HepG2 (cell line): ENCODE data around the gene PIH1D2. TPM values are rescaled to one million over a fixed set of nuclear protein-coding genes. Genes with fewer than 3 reads are reported as not detected.

Experiments used
- GATAD1 ChIP-seq: IDR thresholded peaks from 2 replicates; pipeline ENCODE4 v1.6.1; 2016; ENCODE audit warnings: missing genetic modification reagents, missing compliant biosample characterization
- GLI4 ChIP-seq: sonication (generic); formaldehyde crosslinking; IDR thresholded peaks from 2 replicates; pipeline ENCODE4 v1.5.1; 2020; ENCODE audit warnings: missing genetic modification reagents, mild to moderate bottlenecking, moderate library complexity, borderline replicate concordance
- JUND ChIP-seq: sonication (generic); formaldehyde crosslinking; IDR thresholded peaks from 2 replicates; pipeline ENCODE4 v1.8.0; 2022; ENCODE audit warnings: mild to moderate bottlenecking, missing genetic modification reagents
- KDM3A ChIP-seq: IDR thresholded peaks from 2 replicates; pipeline ENCODE4 v1.6.1; 2018; ENCODE audit warnings: low read depth, missing compliant biosample characterization
- KMT2B ChIP-seq: IDR thresholded peaks from 2 replicates; pipeline ENCODE4 v1.6.1; 2016; ENCODE audit warnings: missing genetic modification reagents, missing compliant biosample characterization
- NFRKB ChIP-seq: fragments of 450-650 bp; IDR thresholded peaks from 2 replicates; pipeline ENCODE4 v1.6.1; 2017
- SP2 ChIP-seq: sonication (generic); formaldehyde crosslinking; IDR thresholded peaks from 2 replicates; pipeline ENCODE4 v1.5.1; 2020; ENCODE audit warnings: mild to moderate bottlenecking, missing genetic modification reagents
- SP4 ChIP-seq: sonication (generic); formaldehyde crosslinking; IDR thresholded peaks from 2 replicates; pipeline ENCODE4 v1.8.1; 2023; ENCODE audit warnings: mild to moderate bottlenecking, missing genetic modification reagents
- ZBTB21 ChIP-seq: sonication (generic); formaldehyde crosslinking; IDR thresholded peaks from 2 replicates; pipeline ENCODE4 v1.4.0; 2020; ENCODE audit warnings: missing genetic modification reagents
- ZBTB38 ChIP-seq: sonication (generic); formaldehyde crosslinking; IDR thresholded peaks from 2 replicates; pipeline ENCODE4 v1.5.1; 2020; ENCODE audit warnings: mild to moderate bottlenecking, missing genetic modification reagents
- ZFP36L1 ChIP-seq: sonication (generic); formaldehyde crosslinking; IDR thresholded peaks from 2 replicates; pipeline ENCODE4 v1.8.0; 2022; ENCODE audit warnings: mild to moderate bottlenecking, missing genetic modification reagents, moderate library complexity
- ZNF326 ChIP-seq: sonication (generic); formaldehyde crosslinking; IDR thresholded peaks from 2 replicates; pipeline ENCODE4 v1.4.0; 2020; ENCODE audit warnings: missing genetic modification reagents, borderline replicate concordance
- ZNF616 ChIP-seq: sonication (generic); formaldehyde crosslinking; IDR thresholded peaks from 2 replicates; pipeline ENCODE4 v1.5.0; 2020; ENCODE audit warnings: low read depth, mild to moderate bottlenecking, missing genetic modification reagents
- ZNF766 ChIP-seq: sonication (generic); formaldehyde crosslinking; IDR thresholded peaks from 2 replicates; pipeline ENCODE4 v1.5.0; 2020; ENCODE audit warnings: missing genetic modification reagents, borderline replicate concordance
- ZNF775 ChIP-seq: sonication (generic); formaldehyde crosslinking; IDR thresholded peaks from 2 replicates; pipeline ENCODE4 v1.4.0; 2020; ENCODE audit warnings: missing genetic modification reagents, mild to moderate bottlenecking, moderate library complexity, borderline replicate concordance
- ZSCAN20 ChIP-seq: sonication (generic); formaldehyde crosslinking; IDR thresholded peaks from 2 replicates; pipeline ENCODE4 v1.4.0; 2020; ENCODE audit warnings: missing genetic modification reagents, mild to moderate bottlenecking, borderline replicate concordance
- ZSCAN25 ChIP-seq: sonication (generic); formaldehyde crosslinking; IDR thresholded peaks from 2 replicates; pipeline ENCODE4 v1.8.0; 2022; ENCODE audit warnings: mild to moderate bottlenecking, missing genetic modification reagents
- polyA plus RNA-seq, 8 experiments: library from polyadenylated mRNA; depleted of rRNA in 3 of 8; stranded (reverse) in 7 of 8; unstranded in 1 of 8; fragments of >200 nt; fragmentation: Illumina TruSeq in 4 of 8; extraction: Trizol in 4 of 8; gene quantifications; 2 replicates each; pipeline versions ENCODE4 v1.2.1 to v1.2.3, GENCODE V29; 2011 to 2016; ENCODE audit warnings: low read depth in 4 of 8, missing spikeins in 1 of 8, mixed read lengths in 1 of 8; ENCODE audit not compliant: insufficient read depth in 1 of 8
- total RNA-seq, 5 experiments: library from RNA; depleted of rRNA; stranded (reverse); fragments of >200 nt; fragmentation: Illumina TruSeq; extraction: Trizol; gene quantifications; 2 replicates each; pipeline ENCODE4 v1.2.3, GENCODE V29; 2016; ENCODE audit warnings: low read depth in 1 of 5
- TF ChIP-seq, protein P1 (sequence below): IDR thresholded peaks from 2 replicates; pipeline ENCODE4 v1.6.1; 2016; ENCODE audit warnings: low read depth, borderline replicate concordance
- TF ChIP-seq, protein P2 (sequence below), 2 experiments: IDR thresholded peaks; 2 replicates each; pipeline ENCODE4 v1.6.1; 2011 to 2012; ENCODE audit warnings: low read length in 2 of 2, borderline replicate concordance in 1 of 2, low read depth in 1 of 2, mild to moderate bottlenecking in 1 of 2, moderate library complexity in 1 of 2
- TF ChIP-seq, protein P3 (sequence below): sonication (generic); formaldehyde crosslinking; IDR thresholded peaks from 2 replicates; pipeline ENCODE4 v1.5.1; 2020; ENCODE audit warnings: mild to moderate bottlenecking, missing genetic modification reagents, moderate library complexity
- TF ChIP-seq, protein P4 (sequence below): sonication (generic); formaldehyde crosslinking; IDR thresholded peaks from 2 replicates; pipeline ENCODE4 v1.8.0; 2022; ENCODE audit warnings: missing genetic modification reagents, mild to moderate bottlenecking, inconsistent platforms, borderline replicate concordance
- TF ChIP-seq, protein P5 (sequence below): sonication (generic); formaldehyde crosslinking; IDR thresholded peaks from 2 replicates; pipeline ENCODE4 v1.8.0; 2022; ENCODE audit warnings: missing genetic modification reagents, mild to moderate bottlenecking, borderline replicate concordance

Gene PIH1D2
- total and polyA plus RNA-seq, 2 of the 13 experiments (the other 11 are each of a cell fraction or from before 2014, with no cell fraction given): 0.49 to 2.7 TPM

DNA sequence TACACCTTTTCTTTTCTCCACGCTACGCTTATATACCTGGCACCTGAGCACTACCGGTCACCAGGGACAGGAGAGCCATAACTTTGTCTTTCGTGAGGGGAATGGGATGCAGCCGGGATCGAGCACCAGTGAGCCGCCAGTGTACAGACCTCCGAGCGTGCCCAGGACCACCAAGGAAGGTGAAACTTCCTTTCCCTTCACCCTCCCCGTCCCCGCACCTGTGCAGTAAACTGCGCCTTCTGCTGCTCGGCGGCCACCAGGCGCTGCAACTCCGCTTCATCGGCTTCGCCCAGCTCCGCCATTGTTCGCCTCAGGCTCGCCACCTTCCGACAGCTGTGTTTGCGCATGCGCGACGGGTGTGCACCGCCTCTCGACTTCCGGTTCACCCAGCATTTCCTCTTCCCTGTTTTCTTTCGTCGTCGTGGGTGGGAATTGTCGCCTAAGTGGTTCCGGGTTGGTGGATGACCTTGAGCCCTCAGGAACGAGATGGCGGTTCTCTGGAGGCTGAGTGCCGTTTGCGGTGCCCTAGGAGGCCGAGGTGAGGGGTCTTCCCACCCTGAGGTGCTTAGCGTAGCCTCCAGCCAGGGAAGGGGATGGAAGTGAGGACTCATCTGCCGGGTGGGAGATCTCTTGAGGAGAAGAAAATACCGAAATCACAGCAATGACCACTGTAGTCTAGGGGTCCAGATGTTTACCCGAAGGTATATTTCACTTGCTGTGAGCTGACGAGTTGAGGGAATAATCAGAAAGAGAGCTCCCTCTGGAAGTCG is 12.8 kb upstream of the PIH1D2 start, which contains the start of the genes SDHD and TIMM8B (continued):
- TF ChIP-seq, protein P1, sequence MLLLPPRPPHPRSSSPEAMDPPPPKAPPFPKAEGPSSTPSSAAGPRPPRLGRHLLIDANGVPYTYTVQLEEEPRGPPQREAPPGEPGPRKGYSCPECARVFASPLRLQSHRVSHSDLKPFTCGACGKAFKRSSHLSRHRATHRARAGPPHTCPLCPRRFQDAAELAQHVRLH (CRISPR knock-in tag): peak; percentile 60; the same call in 1 of the 2 replicates
- TF ChIP-seq ZSCAN25 (CRISPR knock-in tag) (peak; percentile 48; the same call in 1 of the 2 replicates), ZBTB21 (CRISPR knock-in tag) (no peak; the same call in 1 of the 2 replicates), NFRKB (no peak), ZFP36L1 (CRISPR knock-in tag) (peak; percentile 57), ZNF326 (no peak), ZSCAN20 (no peak), SP2 (CRISPR knock-in tag) (peak; percentile 88), ZNF775 (CRISPR knock-in tag) (0 out of 2 replicates have a peak, but pooled peaks have one; percentile 65), ZBTB38 (CRISPR knock-in tag) (peak; percentile 75; the same call in 1 of the 2 replicates), ZNF766 (CRISPR knock-in tag) (0 out of 2 replicates have a peak, but pooled peaks have one; percentile 39), JUND (CRISPR knock-in tag) (0 out of 2 replicates have a peak, but pooled peaks have one; percentile 39), GATAD1 (CRISPR knock-in tag) (peak; percentile 98), KMT2B (peak; percentile 92), KDM3A (peak; percentile 70; the same call in 1 of the 2 replicates), ZNF616 (CRISPR knock-in tag) (peak; percentile 62; the same call in 1 of the 2 replicates), GLI4 (CRISPR knock-in tag) (no peak), SP4 (0 out of 2 replicates have a peak, but pooled peaks have one; percentile 54)
- TF ChIP-seq, protein P2, sequence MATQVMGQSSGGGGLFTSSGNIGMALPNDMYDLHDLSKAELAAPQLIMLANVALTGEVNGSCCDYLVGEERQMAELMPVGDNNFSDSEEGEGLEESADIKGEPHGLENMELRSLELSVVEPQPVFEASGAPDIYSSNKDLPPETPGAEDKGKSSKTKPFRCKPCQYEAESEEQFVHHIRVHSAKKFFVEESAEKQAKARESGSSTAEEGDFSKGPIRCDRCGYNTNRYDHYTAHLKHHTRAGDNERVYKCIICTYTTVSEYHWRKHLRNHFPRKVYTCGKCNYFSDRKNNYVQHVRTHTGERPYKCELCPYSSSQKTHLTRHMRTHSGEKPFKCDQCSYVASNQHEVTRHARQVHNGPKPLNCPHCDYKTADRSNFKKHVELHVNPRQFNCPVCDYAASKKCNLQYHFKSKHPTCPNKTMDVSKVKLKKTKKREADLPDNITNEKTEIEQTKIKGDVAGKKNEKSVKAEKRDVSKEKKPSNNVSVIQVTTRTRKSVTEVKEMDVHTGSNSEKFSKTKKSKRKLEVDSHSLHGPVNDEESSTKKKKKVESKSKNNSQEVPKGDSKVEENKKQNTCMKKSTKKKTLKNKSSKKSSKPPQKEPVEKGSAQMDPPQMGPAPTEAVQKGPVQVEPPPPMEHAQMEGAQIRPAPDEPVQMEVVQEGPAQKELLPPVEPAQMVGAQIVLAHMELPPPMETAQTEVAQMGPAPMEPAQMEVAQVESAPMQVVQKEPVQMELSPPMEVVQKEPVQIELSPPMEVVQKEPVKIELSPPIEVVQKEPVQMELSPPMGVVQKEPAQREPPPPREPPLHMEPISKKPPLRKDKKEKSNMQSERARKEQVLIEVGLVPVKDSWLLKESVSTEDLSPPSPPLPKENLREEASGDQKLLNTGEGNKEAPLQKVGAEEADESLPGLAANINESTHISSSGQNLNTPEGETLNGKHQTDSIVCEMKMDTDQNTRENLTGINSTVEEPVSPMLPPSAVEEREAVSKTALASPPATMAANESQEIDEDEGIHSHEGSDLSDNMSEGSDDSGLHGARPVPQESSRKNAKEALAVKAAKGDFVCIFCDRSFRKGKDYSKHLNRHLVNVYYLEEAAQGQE (IDR thresholded peaks at IDR 0.05; ENCODE audit: borderline replicate concordance in 1 of 2, low read depth in 1 of 2, low read length in 2 of 2): no peak
- TF ChIP-seq, protein P3, sequence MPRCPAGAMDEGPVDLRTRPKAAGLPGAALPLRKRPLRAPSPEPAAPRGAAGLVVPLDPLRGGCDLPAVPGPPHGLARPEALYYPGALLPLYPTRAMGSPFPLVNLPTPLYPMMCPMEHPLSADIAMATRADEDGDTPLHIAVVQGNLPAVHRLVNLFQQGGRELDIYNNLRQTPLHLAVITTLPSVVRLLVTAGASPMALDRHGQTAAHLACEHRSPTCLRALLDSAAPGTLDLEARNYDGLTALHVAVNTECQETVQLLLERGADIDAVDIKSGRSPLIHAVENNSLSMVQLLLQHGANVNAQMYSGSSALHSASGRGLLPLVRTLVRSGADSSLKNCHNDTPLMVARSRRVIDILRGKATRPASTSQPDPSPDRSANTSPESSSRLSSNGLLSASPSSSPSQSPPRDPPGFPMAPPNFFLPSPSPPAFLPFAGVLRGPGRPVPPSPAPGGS (CRISPR knock-in tag): peak; percentile 89
- TF ChIP-seq, protein P4, sequence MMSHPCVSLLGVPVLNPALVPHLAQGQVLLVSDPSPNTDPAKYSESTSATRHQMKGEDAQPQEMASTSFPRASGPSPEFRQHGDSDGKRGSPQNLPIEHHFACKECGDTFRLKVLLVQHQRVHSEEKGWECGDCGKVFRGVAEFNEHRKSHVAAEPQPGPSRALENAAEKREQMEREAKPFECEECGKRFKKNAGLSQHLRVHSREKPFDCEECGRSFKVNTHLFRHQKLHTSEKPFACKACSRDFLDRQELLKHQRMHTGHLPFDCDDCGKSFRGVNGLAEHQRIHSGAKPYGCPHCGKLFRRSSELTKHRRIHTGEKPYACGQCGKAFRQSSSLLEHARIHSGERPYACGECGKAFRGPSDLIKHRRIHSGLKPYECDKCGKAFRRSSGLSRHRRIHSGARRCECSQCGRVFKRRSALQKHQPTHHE: no peak; the same call in 1 of the 2 replicates
- TF ChIP-seq, protein P5, sequence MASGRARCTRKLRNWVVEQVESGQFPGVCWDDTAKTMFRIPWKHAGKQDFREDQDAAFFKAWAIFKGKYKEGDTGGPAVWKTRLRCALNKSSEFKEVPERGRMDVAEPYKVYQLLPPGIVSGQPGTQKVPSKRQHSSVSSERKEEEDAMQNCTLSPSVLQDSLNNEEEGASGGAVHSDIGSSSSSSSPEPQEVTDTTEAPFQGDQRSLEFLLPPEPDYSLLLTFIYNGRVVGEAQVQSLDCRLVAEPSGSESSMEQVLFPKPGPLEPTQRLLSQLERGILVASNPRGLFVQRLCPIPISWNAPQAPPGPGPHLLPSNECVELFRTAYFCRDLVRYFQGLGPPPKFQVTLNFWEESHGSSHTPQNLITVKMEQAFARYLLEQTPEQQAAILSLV: peak; percentile 87
